Transverse colon (tissue), 4 donors: ENCODE measurements around the gene C1QTNF6. TPM values are rescaled to one million over a fixed set of nuclear protein-coding genes. Genes with fewer than 3 reads are reported as not detected.

Experiments
- DNase-seq: peaks from one replicate; pipeline ENCODE4 v3.0.0-alpha.2; 2019
- H3K27ac ChIP-seq, 4 donors: fragments of 200-600 bp; sonication (generic); 2 replicates each; pipeline ENCODE4 v1.5.1; 2016 to 2018; ENCODE audit warnings: inconsistent platforms in 4 of 4
- H3K27me3 ChIP-seq: fragments of 200-600 bp; sonication (generic); 2 replicates; pipeline ENCODE4 v1.5.1; 2017; ENCODE audit warnings: inconsistent platforms
- H3K36me3 ChIP-seq, 4 donors: fragments of 200-600 bp; sonication (generic); 2 replicates each; pipeline ENCODE4 v1.5.1; 2017 to 2019; ENCODE audit warnings: inconsistent platforms in 4 of 4
- H3K4me1 ChIP-seq, 4 donors: fragments of 200-600 bp; sonication (generic); 2 replicates each; pipeline ENCODE4 v1.5.1; 2017 to 2020; ENCODE audit warnings: inconsistent platforms in 4 of 4
- H3K4me3 ChIP-seq, 4 donors: fragments of 200-600 bp; sonication (generic); 1 replicate in 1 of 4; 2 replicates in 3 of 4; pipeline versions ENCODE4 v1.5.1 to v1.6.1; 2017 to 2019; ENCODE audit warnings: inconsistent platforms in 4 of 4
- H3K9me3 ChIP-seq, 2 donors: fragments of 200-600 bp; sonication (generic); 2 replicates each; pipeline ENCODE4 v1.5.1; 2017 to 2019; ENCODE audit warnings: inconsistent platforms in 2 of 2
- CTCF ChIP-seq, 5 experiments: fragments of 200-600 bp in 3 of 5; fragments of 450-650 bp in 2 of 5; sonication (generic) in 3 of 5; IDR thresholded peaks; 1 replicate in 2 of 5; 2 replicates in 3 of 5; pipeline ENCODE4 v1.5.1; 2016 to 2017; ENCODE audit warnings: antibody characterized with exemption in 5 of 5, inconsistent platforms in 3 of 5, mild to moderate bottlenecking in 2 of 5, moderate library complexity in 1 of 5
- EP300 ChIP-seq: sonication (generic); formaldehyde crosslinking; IDR thresholded peaks from one replicate; pipeline ENCODE4 v1.6.1; 2017; ENCODE audit warnings: antibody characterized with exemption, low read depth
- POLR2A ChIP-seq: fragments of 450-650 bp; IDR thresholded peaks from one replicate; pipeline ENCODE4 v1.6.1; 2016; ENCODE audit warnings: antibody characterized with exemption, mild to moderate bottlenecking, moderate library complexity
- POLR2AphosphoS5 ChIP-seq, 3 donors: sonication (generic); formaldehyde crosslinking; IDR thresholded peaks; one replicate each; pipeline ENCODE4 v1.6.1; 2016; ENCODE audit warnings: antibody characterized with exemption in 3 of 3
- WGBS, 2 donors: methylation state at CpG; one replicate each; pipeline ENCODE4 v1.1.5; 2018; ENCODE audit warnings: low coverage in 1 of 2; 5-methylcytosine and 5-hydroxymethylcytosine counted together
- in situ Hi-C, 4 donors: fragments of 200-750 bp; cut with MboI; loops; one replicate each; pipeline versions ENCODE4 v1.15.0 to v1.15.1; 2017; ENCODE audit warnings: low sequenced_read_pairs in 3 of 4, low pct_ligation_motif_present in 1 of 4, low pct_unique_long_range_greater_than_20kb in 1 of 4
- intact Hi-C: fragments of 100-400 bp; cut with DNase I; formaldehyde crosslinking; loops from one replicate; pipeline ENCODE4 v1.15.1; 2023; ENCODE audit warnings: low total_unique reads
- total RNA-seq, 4 donors: library from RNA; depleted of rRNA; stranded (reverse); fragments of >200 nt; gene quantifications; one replicate each; pipeline ENCODE4 v1.1.0, GENCODE V29; 2016

Gene C1QTNF6
- total RNA-seq, 4 donors from 2014 or later: 1.4 to 68.8 (median 7.5) TPM

GRCh38 chr22:37210041-37210803 is 22.2 kb upstream of the C1QTNF6 start:
- in situ Hi-C loops: loop anchor here in 1 of 4 donors (25.0 kb wide), 1 partner anchor 423 kb away; the partner anchor contains the start of gene IFT27
- peaks cover 23% of the 10 kb centered on the region for H3K27me3 ChIP-seq
- DNase-seq: no peak
- H3K4me1 ChIP-seq: no peaks in the 10 kb centered on the region
- H3K9me3 ChIP-seq: no peaks in the 10 kb centered on the region
- no peaks in the 10 kb centered on the region for H3K36me3 ChIP-seq
- H3K27ac ChIP-seq: no peak overlapping the region
- TF ChIP-seq POLR2AphosphoS5 (IDR thresholded peaks at IDR 0.05): no peak
- no peak for TF ChIP-seq POLR2A
- no peak for TF ChIP-seq EP300
- TF ChIP-seq CTCF (IDR thresholded peaks at IDR 0.05): no peak
- 69 to 100% methylated on average over 1 to 11 of the region's 15 CpGs for WGBS, 2 donors
- H3K4me3 ChIP-seq: no peak overlapping the region
- intact Hi-C loops: no loop called here

- intact Hi-C loops: loop anchor here (10.0 kb wide), 1 partner anchor 444 kb away; no protein-coding TSS in a partner anchor
- Histone ChIP-seq H3K4me1 (no peaks in the 10 kb centered on the region), H3K27ac (no peak overlapping the region), H3K4me3 (no peak overlapping the region), H3K36me3 (no peaks in the 10 kb centered on the region), H3K27me3 (peaks cover 23% of the 10 kb centered on the region), H3K9me3 (no peaks in the 10 kb centered on the region)
- in situ Hi-C loops: loop anchor here in 2 of 4 donors (10.0 to 25.0 kb wide), 2 partner anchors 134 to 422 kb away; partner anchors contain the start of gene IFT27 (in 1 of the 2)
- TF ChIP-seq CTCF (IDR thresholded peaks at IDR 0.05): no peak
- TF ChIP-seq EP300: no peak
- TF ChIP-seq POLR2A: no peak
- no peak for TF ChIP-seq POLR2AphosphoS5 (IDR thresholded peaks at IDR 0.05)
- no peak for DNase-seq
- 77% methylated on average over 9 of the region's 9 CpGs; no CpG with 5 or more reads in 1 of the 2 donors for WGBS, 2 donors
Observed at GRCh38 chr22:37209140-37209845, 21.2 kb upstream of the C1QTNF6 start.

GRCh38 chr22:37208401-37209139 is 20.5 kb upstream of the C1QTNF6 start:
- DNase-seq: no peak
- 78 to 80% methylated on average over 1 to 7 of the region's 7 CpGs for WGBS, 2 donors
- intact Hi-C loops (loop anchor here (10.0 kb wide), 1 partner anchor 444 kb away; no protein-coding TSS in a partner anchor), in situ Hi-C loops (loop anchor here in 2 of 4 donors (10.0 to 25.0 kb wide), 2 partner anchors 134 to 421 kb away; partner anchors contain the start of gene IFT27 (in 1 of the 2))
- H3K4me1 ChIP-seq: no peaks in the 10 kb centered on the region
- H3K27me3 ChIP-seq: peaks cover 23% of the 10 kb centered on the region
- H3K9me3 ChIP-seq: no peaks in the 10 kb centered on the region
- H3K4me3 ChIP-seq: no peak overlapping the region
- TF ChIP-seq EP300 (no peak), POLR2AphosphoS5 (IDR thresholded peaks at IDR 0.05) (no peak), POLR2A (no peak), CTCF (IDR thresholded peaks at IDR 0.05) (no peak)
- H3K27ac ChIP-seq: no peak overlapping the region
- H3K36me3 ChIP-seq: no peaks in the 10 kb centered on the region
